GM12878 (cell line): ENCODE results near the gene HIC1. TPM values are rescaled to one million over a fixed set of nuclear protein-coding genes. Genes with fewer than 3 reads are reported as not detected.

Source experiments
- CBFB ChIP-seq: IDR thresholded peaks from 2 replicates; pipeline ENCODE4 v1.6.1; 2016; ENCODE audit warnings: antibody characterized with exemption, low read depth
- CHD2 ChIP-seq: IDR thresholded peaks from 2 replicates; pipeline ENCODE4 v1.6.1; 2011; ENCODE audit warnings: low read depth, low read length, improper control_type of control experiment, borderline replicate concordance
- CREB1 ChIP-seq: IDR thresholded peaks from 2 replicates; pipeline ENCODE4 v1.6.1; 2012; ENCODE audit warnings: low read depth, mild to moderate bottlenecking, inconsistent platforms
- CREM ChIP-seq: IDR thresholded peaks from 2 replicates; pipeline ENCODE4 v1.6.1; 2014; ENCODE audit warnings: antibody characterized with exemption, low read depth
- EZH2 ChIP-seq: IDR thresholded peaks from 2 replicates; pipeline ENCODE4 v1.6.1; 2012; ENCODE audit warnings: low read depth, mild to moderate bottlenecking, control low read depth, inconsistent platforms, low read length, borderline replicate concordance; ENCODE audit not compliant: control insufficient read depth
- HDAC6 ChIP-seq: fragments of 200-600 bp; sonication (generic); IDR thresholded peaks from one replicate; pipeline ENCODE4 v1.8.0; 2017; ENCODE audit warnings: antibody characterized with exemption; ENCODE audit not compliant: unreplicated experiment
- KLF5 ChIP-seq: fragments of 450-650 bp; IDR thresholded peaks from 2 replicates; pipeline ENCODE4 v1.6.1; 2014; ENCODE audit warnings: mild to moderate bottlenecking; ENCODE audit not compliant: partially characterized antibody
- MLLT1 ChIP-seq: fragments of 450-650 bp; IDR thresholded peaks from 2 replicates; pipeline ENCODE4 v1.6.1; 2016; ENCODE audit warnings: mild to moderate bottlenecking
- MXI1 ChIP-seq: fragments of 150-350 bp; IDR thresholded peaks from 2 replicates; pipeline ENCODE4 v1.6.1; 2011; ENCODE audit warnings: low read depth, mild to moderate bottlenecking, inconsistent platforms, low read length, improper control_type of control experiment
- NFIC ChIP-seq: IDR thresholded peaks from 2 replicates; pipeline ENCODE4 v1.6.1; 2012; ENCODE audit warnings: low read depth, mild to moderate bottlenecking, inconsistent platforms, low read length, moderate library complexity
- NFYA ChIP-seq: IDR thresholded peaks from 2 replicates; pipeline ENCODE4 v1.6.1; 2011; ENCODE audit warnings: low read depth, mild to moderate bottlenecking, low read length, improper control_type of control experiment, borderline replicate concordance
- NR2C1 ChIP-seq: fragments of 450-650 bp; IDR thresholded peaks from 2 replicates; pipeline ENCODE4 v1.6.1; 2017; ENCODE audit warnings: antibody characterized with exemption, mild to moderate bottlenecking, moderate library complexity
- POLR2AphosphoS2 ChIP-seq: IDR thresholded peaks from 2 replicates; pipeline ENCODE4 v1.6.1; 2011; ENCODE audit warnings: low read depth, mild to moderate bottlenecking, low read length, improper control_type of control experiment, moderate library complexity
- RELB ChIP-seq: fragments of 450-650 bp; IDR thresholded peaks from 2 replicates; pipeline ENCODE4 v1.6.1; 2017; ENCODE audit warnings: low read depth, mild to moderate bottlenecking, moderate library complexity
- REST ChIP-seq: IDR thresholded peaks from 2 replicates; pipeline ENCODE4 v1.6.1; 2012; ENCODE audit warnings: mild to moderate bottlenecking, low read depth, low read length
- STAT3 ChIP-seq: IDR thresholded peaks from 2 replicates; pipeline ENCODE4 v1.6.1; 2011; ENCODE audit warnings: low read depth, low read length, improper control_type of control experiment
- TARDBP ChIP-seq: IDR thresholded peaks from 2 replicates; pipeline ENCODE4 v1.6.1; 2016; ENCODE audit warnings: borderline replicate concordance
- ZBED1 ChIP-seq: IDR thresholded peaks from 2 replicates; pipeline ENCODE4 v1.6.1; 2016; ENCODE audit warnings: borderline replicate concordance
- ZNF592 ChIP-seq: fragments of 450-650 bp; IDR thresholded peaks from 2 replicates; pipeline ENCODE4 v1.6.1; 2017; ENCODE audit warnings: mild to moderate bottlenecking, moderate library complexity
- polyA plus RNA-seq, 11 experiments: library from polyadenylated mRNA; depleted of rRNA in 4 of 11; unstranded in 6 of 11; stranded (reverse) in 5 of 11; fragments of >200 nt; fragmentation: Nextera tagmentation in 4 of 11; fragmentation: Illumina TruSeq in 1 of 11; extraction: Ambion mirVana in 4 of 11; extraction: Trizol in 1 of 11; gene quantifications; 1 replicate in 1 of 11; 2 replicates in 10 of 11; pipeline versions ENCODE4 v1.2.1 to v1.2.3, GENCODE V29; 2011 to 2016; ENCODE audit warnings: inconsistent platforms in 2 of 11, missing spikeins in 2 of 11, low read depth in 1 of 11
- total RNA-seq, 4 experiments: library from RNA; depleted of rRNA in 3 of 4; stranded (reverse); fragments of >200 nt in 3 of 4; fragmentation: Illumina TruSeq in 1 of 4; extraction: Trizol in 1 of 4; gene quantifications; 2 replicates each; pipeline versions ENCODE4 v1.2.1 to v1.2.3, GENCODE V29; 2013 to 2021

Gene HIC1
- total and polyA plus RNA-seq, 10 of the 15 experiments (the other 5 are each of a cell fraction or from before 2014, with no cell fraction given): 0.11 to 61.1 (median 4.9) TPM

GRCh38 chr17:2070241-2071023 is 15.5 kb downstream of the HIC1 start (continued):
- TF ChIP-seq CHD2 (peak; percentile 91), NR2C1 (peak; percentile 63), ZBED1 (peak; percentile 99), STAT3 (0 out of 2 replicates have a peak, but pooled peaks have one; percentile 59), NFIC (peak; percentile 97), ZNF592 (peak; percentile 4; the same call in 1 of the 2 replicates), REST (no peak; the same call in 1 of the 2 replicates), TARDBP (peak; percentile 76; the same call in 1 of the 2 replicates), EZH2 (no peak), KLF5 (peak; percentile 58), CBFB (peak; percentile 97), RELB (peak; percentile 83; the same call in 1 of the 2 replicates), POLR2AphosphoS2 (0 out of 2 replicates have a peak, but pooled peaks have one; percentile 24), CREB1 (peak; percentile 72), MLLT1 (peak; percentile 98), NFYA (no peak), MXI1 (0 out of 2 replicates have a peak, but pooled peaks have one; percentile 12), HDAC6 (no peak), CREM (peak; percentile 98)
